Ishikawa (cell line): ENCODE measurements around the gene SLC25A23.

Source experiments
- CEBPB ChIP-seq: IDR thresholded peaks from 2 replicates; pipeline ENCODE4 v1.6.1; 2012
- CREB1 ChIP-seq: IDR thresholded peaks from 2 replicates; pipeline ENCODE4 v1.6.1; 2012; ENCODE audit warnings: low read depth
- EGR1 ChIP-seq: IDR thresholded peaks from 2 replicates; pipeline ENCODE4 v1.6.1; 2012
- EP300 ChIP-seq: IDR thresholded peaks from 2 replicates; pipeline ENCODE4 v1.6.1; 2012; ENCODE audit warnings: borderline replicate concordance
- FOXM1 ChIP-seq: IDR thresholded peaks from 2 replicates; pipeline ENCODE4 v1.6.1; 2012; ENCODE audit warnings: low read depth, borderline replicate concordance
- MAX ChIP-seq: IDR thresholded peaks from 2 replicates; pipeline ENCODE4 v1.6.1; 2012
- NFIC ChIP-seq: IDR thresholded peaks from 2 replicates; pipeline ENCODE4 v1.6.1; 2012
- RAD21 ChIP-seq: IDR thresholded peaks from 2 replicates; pipeline ENCODE4 v1.6.1; 2012; ENCODE audit warnings: low read depth
- TAF1 ChIP-seq: IDR thresholded peaks from 2 replicates; pipeline ENCODE4 v1.6.1; 2012; ENCODE audit warnings: low read depth, mild to moderate bottlenecking
- TCF12 ChIP-seq: IDR thresholded peaks from 2 replicates; pipeline ENCODE4 v1.6.1; 2012; ENCODE audit warnings: low read depth
- TEAD4 ChIP-seq: IDR thresholded peaks from 2 replicates; pipeline ENCODE4 v1.6.1; 2012
- USF1 ChIP-seq: IDR thresholded peaks from 2 replicates; pipeline ENCODE4 v1.6.1; 2012
- YY1 ChIP-seq: IDR thresholded peaks from 2 replicates; pipeline ENCODE4 v1.6.1; 2012; ENCODE audit warnings: low read depth
- ZBTB7A ChIP-seq: IDR thresholded peaks from 2 replicates; pipeline ENCODE4 v1.6.1; 2012; ENCODE audit warnings: low read depth
- TF ChIP-seq, protein P1 (sequence below): IDR thresholded peaks from 2 replicates; pipeline ENCODE4 v1.6.1; 2012; ENCODE audit warnings: low read depth, mild to moderate bottlenecking

SLC25A23 gene

DNA sequence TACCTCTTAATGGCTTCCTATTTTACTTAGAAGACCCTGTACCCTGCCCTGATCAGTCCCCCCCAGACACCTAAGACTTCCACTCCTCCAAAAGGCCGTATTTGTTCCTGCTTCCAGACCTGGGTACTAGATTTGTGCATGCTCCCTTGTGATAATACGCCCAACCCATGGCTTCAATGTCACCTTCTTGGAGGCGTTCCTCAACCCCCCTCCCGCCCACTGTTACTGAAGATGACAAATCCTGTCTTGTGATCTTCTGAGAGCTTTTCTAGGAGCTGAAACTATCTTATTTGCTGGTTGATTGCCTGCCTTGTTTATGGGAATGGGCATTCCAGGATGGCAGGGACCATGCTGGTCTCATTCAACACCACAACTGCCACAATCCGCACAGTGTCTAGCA is 9.4 kb downstream of the SLC25A23 start:
- TF ChIP-seq CREB1, result no peak
- no peak for TF ChIP-seq NFIC
- no peak for TF ChIP-seq CEBPB
- TF ChIP-seq, protein P1, sequence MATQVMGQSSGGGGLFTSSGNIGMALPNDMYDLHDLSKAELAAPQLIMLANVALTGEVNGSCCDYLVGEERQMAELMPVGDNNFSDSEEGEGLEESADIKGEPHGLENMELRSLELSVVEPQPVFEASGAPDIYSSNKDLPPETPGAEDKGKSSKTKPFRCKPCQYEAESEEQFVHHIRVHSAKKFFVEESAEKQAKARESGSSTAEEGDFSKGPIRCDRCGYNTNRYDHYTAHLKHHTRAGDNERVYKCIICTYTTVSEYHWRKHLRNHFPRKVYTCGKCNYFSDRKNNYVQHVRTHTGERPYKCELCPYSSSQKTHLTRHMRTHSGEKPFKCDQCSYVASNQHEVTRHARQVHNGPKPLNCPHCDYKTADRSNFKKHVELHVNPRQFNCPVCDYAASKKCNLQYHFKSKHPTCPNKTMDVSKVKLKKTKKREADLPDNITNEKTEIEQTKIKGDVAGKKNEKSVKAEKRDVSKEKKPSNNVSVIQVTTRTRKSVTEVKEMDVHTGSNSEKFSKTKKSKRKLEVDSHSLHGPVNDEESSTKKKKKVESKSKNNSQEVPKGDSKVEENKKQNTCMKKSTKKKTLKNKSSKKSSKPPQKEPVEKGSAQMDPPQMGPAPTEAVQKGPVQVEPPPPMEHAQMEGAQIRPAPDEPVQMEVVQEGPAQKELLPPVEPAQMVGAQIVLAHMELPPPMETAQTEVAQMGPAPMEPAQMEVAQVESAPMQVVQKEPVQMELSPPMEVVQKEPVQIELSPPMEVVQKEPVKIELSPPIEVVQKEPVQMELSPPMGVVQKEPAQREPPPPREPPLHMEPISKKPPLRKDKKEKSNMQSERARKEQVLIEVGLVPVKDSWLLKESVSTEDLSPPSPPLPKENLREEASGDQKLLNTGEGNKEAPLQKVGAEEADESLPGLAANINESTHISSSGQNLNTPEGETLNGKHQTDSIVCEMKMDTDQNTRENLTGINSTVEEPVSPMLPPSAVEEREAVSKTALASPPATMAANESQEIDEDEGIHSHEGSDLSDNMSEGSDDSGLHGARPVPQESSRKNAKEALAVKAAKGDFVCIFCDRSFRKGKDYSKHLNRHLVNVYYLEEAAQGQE, result no peak
- no peak for TF ChIP-seq EGR1
- TF ChIP-seq EP300, result no peak
- no peak for TF ChIP-seq YY1
- TF ChIP-seq TAF1, result no peak
- TF ChIP-seq TEAD4, result no peak
- TF ChIP-seq TCF12, result no peak
- TF ChIP-seq MAX, result no peak
- no peak for TF ChIP-seq RAD21

DNA sequence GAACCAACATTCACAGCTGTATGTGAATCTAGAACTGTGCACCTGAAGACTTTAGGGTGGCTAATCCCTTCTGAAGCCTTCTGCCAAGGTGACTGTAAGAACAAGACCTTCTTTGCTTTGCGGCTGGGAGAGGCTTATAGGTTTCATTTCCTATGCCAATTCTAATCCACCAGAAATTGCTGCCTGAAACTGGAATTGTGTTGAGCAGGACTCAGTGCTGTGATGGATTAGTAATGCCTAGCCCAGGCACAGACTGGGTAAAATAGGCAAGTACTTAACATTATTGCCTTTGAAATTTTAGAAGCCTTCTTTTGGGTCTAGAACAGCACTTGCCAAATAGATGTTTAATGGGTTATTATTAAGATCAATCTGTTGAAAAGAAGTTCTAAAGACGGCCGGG is 11.5 kb downstream of the SLC25A23 start:
- no peak for TF ChIP-seq TEAD4
- no peak for TF ChIP-seq EP300
- no peak for TF ChIP-seq CEBPB
- TF ChIP-seq MAX, result no peak
- TF ChIP-seq TAF1, result no peak
- TF ChIP-seq, protein P1, result no peak
- no peak for TF ChIP-seq NFIC
- no peak for TF ChIP-seq FOXM1
- no peak for TF ChIP-seq TCF12
- TF ChIP-seq CREB1, result no peak
- TF ChIP-seq ZBTB7A, result no peak
- TF ChIP-seq USF1, result no peak
- no peak for TF ChIP-seq YY1
- no peak for TF ChIP-seq RAD21
- TF ChIP-seq EGR1, result no peak

- no peak for TF ChIP-seq MAX
- no peak for TF ChIP-seq EGR1
- no peak for TF ChIP-seq TAF1
- TF ChIP-seq FOXM1, result no peak
- TF ChIP-seq YY1, result no peak
- TF ChIP-seq, protein P1, result no peak
- no peak for TF ChIP-seq NFIC
- no peak for TF ChIP-seq TEAD4
- TF ChIP-seq EP300, result no peak
- no peak for TF ChIP-seq RAD21
- TF ChIP-seq CEBPB, result no peak
- no peak for TF ChIP-seq TCF12
- TF ChIP-seq ZBTB7A, result no peak
- no peak for TF ChIP-seq USF1
- TF ChIP-seq CREB1, result no peak
Measured at GRCh38 chr19:6446452-6446851, 13.1 kb downstream of the SLC25A23 start.

- no peak for TF ChIP-seq TAF1
- TF ChIP-seq CEBPB, result no peak
- no peak for TF ChIP-seq FOXM1
- TF ChIP-seq EP300, result no peak
- no peak for TF ChIP-seq USF1
- TF ChIP-seq MAX, result no peak
- TF ChIP-seq ZBTB7A, result no peak
- no peak for TF ChIP-seq EGR1
- no peak for TF ChIP-seq NFIC
- TF ChIP-seq, protein P1, result no peak
- no peak for TF ChIP-seq CREB1
- no peak for TF ChIP-seq TCF12
- no peak for TF ChIP-seq YY1
- no peak for TF ChIP-seq TEAD4
- no peak for TF ChIP-seq RAD21
Measured at GRCh38 chr19:6443986-6444385, 15.6 kb downstream of the SLC25A23 start.
